ENCODE results near the gene PPIG.

PPIG gene

GRCh38 chr2:169625781-169626180, 41.6 kb downstream of the PPIG start:
- H3K14ac ChIP-seq (ENCODE audit: low read length) = no peak overlapping the region
- no peak overlapping the region for H2BK12ac ChIP-seq (ENCODE audit: low read length)
- no peak overlapping the region for H4K91ac ChIP-seq (ENCODE audit: low read depth, low read length, poor library complexity)
- H2BK120ac ChIP-seq (ENCODE audit: low read depth, low read length) = no peak overlapping the region
- no peak overlapping the region for H2AK5ac ChIP-seq (ENCODE audit: low read depth, low read length)
- no peak overlapping the region for H3K27ac ChIP-seq (replicated peaks; ENCODE audit: low read length)
- no peak overlapping the region for H2BK15ac ChIP-seq (ENCODE audit: low read length)
- H3K23ac ChIP-seq (ENCODE audit: low read depth, low read length, poor library complexity) = no peak overlapping the region
- H3K79me1 ChIP-seq (ENCODE audit: low read depth, low read length) = peaks cover 1% of the 10 kb centered on the region
- peaks cover 5 to 97% of the 10 kb centered on the region in 2 donors for H3K36me3 ChIP-seq (replicated peaks in 1 of 2; ENCODE audit: control insufficient read depth in 2 of 2, insufficient read depth in 2 of 2, low read length in 2 of 2)
- no peak overlapping the region for H3K4me2 ChIP-seq (ENCODE audit: insufficient read depth, low read length, poor library complexity, severe bottlenecking)
- no peaks in the 10 kb centered on the region for H3K27me3 ChIP-seq (ENCODE audit: control insufficient read depth in 3 of 3, insufficient read depth in 3 of 3, low read depth in 1 of 3, low read length in 3 of 3)
- H3K9ac ChIP-seq (ENCODE audit: low read depth, low read length, poor library complexity) = no peak overlapping the region
- no CpG with 5 or more reads among the region's 3 CpGs for WGBS, 2 donors (ENCODE audit: extremely low coverage in 2 of 2, insufficient read length in 2 of 2, insufficient replicate concordance in 1 of 2)
- H2BK5ac ChIP-seq (ENCODE audit: low read length) = no peak overlapping the region
- no peaks in the 10 kb centered on the region for H3K9me3 ChIP-seq (replicated peaks in 1 of 2; ENCODE audit: control insufficient read depth in 2 of 2, insufficient read depth in 1 of 2, low read depth in 1 of 2, low read length in 2 of 2)
- H3K18ac ChIP-seq (ENCODE audit: low read length) = no peak overlapping the region
- peaks cover 0 to 8% of the 10 kb centered on the region in 2 donors for H3K4me1 ChIP-seq (ENCODE audit: control insufficient read depth in 2 of 2, insufficient read depth in 1 of 2, low read depth in 1 of 2, low read length in 2 of 2)
- no peak overlapping the region for H4K8ac ChIP-seq (ENCODE audit: low read depth, low read length)
- no peak overlapping the region for H3K4me3 ChIP-seq (ENCODE audit: low read length in 2 of 2)
- no peak overlapping the region for H3K4ac ChIP-seq (ENCODE audit: low read length)
- H2AFZ ChIP-seq (ENCODE audit: low read length) = no peak overlapping the region
- DNase-seq (ENCODE audit: low spot score) = no peak

DNA sequence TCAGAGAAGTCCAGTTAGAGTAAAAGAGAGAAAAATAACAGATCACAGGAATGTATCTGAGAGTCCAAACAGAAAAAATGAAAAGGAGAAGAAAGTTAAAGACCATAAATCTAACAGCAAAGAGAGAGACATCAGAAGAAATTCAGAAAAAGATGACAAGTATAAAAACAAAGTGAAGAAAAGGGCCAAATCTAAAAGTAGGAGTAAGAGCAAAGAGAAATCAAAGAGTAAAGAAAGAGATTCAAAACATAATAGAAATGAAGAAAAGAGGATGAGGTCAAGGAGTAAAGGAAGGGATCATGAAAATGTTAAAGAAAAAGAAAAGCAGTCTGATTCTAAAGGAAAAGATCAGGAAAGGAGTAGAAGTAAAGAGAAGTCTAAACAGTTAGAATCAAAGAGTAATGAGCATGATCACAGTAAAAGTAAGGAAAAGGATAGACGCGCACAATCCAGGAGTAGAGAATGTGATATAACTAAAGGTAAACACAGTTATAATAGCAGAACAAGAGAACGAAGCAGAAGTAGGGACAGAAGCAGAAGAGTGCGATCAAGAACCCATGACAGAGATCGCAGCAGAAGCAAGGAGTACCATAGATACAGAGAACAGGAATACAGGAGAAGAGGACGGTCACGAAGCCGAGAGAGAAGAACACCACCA, 52.4 kb downstream of the PPIG start:
- Histone ChIP-seq H3K36me3 (replicated peaks in 1 of 2; ENCODE audit: control insufficient read depth in 2 of 2, insufficient read depth in 2 of 2, low read length in 2 of 2) (peaks cover 8 to 92% of the 10 kb centered on the region in 2 donors), H3K14ac (ENCODE audit: low read length) (no peak overlapping the region), H3K79me1 (ENCODE audit: low read depth, low read length) (no peaks in the 10 kb centered on the region), H3K4me3 (ENCODE audit: low read length in 2 of 2) (no peak overlapping the region), H3K4me1 (ENCODE audit: control insufficient read depth in 2 of 2, insufficient read depth in 1 of 2, low read depth in 1 of 2, low read length in 2 of 2) (no peaks in the 10 kb centered on the region), H2BK5ac (ENCODE audit: low read length) (no peak overlapping the region), H2BK120ac (ENCODE audit: low read depth, low read length) (no peak overlapping the region), H3K9me3 (replicated peaks in 1 of 2; ENCODE audit: control insufficient read depth in 2 of 2, insufficient read depth in 1 of 2, low read depth in 1 of 2, low read length in 2 of 2) (no peaks in the 10 kb centered on the region), H2BK12ac (ENCODE audit: low read length) (no peak overlapping the region), H2AFZ (ENCODE audit: low read length) (no peak overlapping the region), H3K18ac (ENCODE audit: low read length) (no peak overlapping the region), H4K8ac (ENCODE audit: low read depth, low read length) (no peak overlapping the region), H3K4ac (ENCODE audit: low read length) (no peak overlapping the region), H3K4me2 (ENCODE audit: insufficient read depth, low read length, poor library complexity, severe bottlenecking) (no peak overlapping the region), H2BK15ac (ENCODE audit: low read length) (no peak overlapping the region), H2AK5ac (ENCODE audit: low read depth, low read length) (no peak overlapping the region), H3K27ac (replicated peaks; ENCODE audit: low read length) (no peak overlapping the region), H3K27me3 (ENCODE audit: control insufficient read depth in 3 of 3, insufficient read depth in 3 of 3, low read depth in 1 of 3, low read length in 3 of 3) (no peaks in the 10 kb centered on the region), H3K9ac (ENCODE audit: low read depth, low read length, poor library complexity) (no peak overlapping the region), H4K91ac (ENCODE audit: low read depth, low read length, poor library complexity) (no peak overlapping the region), H3K23ac (ENCODE audit: low read depth, low read length, poor library complexity) (no peak overlapping the region)
- no CpG with 5 or more reads among the region's 8 CpGs for WGBS, 2 donors (ENCODE audit: extremely low coverage in 2 of 2, insufficient read length in 2 of 2, insufficient replicate concordance in 1 of 2)
- DNase-seq (ENCODE audit: low spot score) = no peak

DNA sequence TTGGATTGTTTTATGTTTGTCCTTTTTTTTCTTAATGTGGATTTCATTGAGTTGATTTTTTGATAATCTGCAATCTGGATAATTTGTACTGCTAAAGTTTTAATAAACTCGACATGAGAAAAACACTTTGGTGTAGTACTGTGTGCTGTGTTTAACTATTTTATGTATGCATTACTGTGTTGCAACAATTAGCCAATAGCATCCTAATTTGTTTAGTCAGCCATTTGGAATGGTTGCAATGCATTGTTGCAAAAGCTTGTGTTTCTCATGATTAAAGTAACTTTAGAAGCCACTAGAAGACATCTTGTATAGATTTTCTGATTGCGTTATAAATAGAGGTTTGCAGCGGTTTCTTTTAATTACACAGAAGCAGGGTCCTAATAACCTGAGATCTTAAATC, 53.5 kb downstream of the PPIG start:
- H3K4me1 ChIP-seq (ENCODE audit: control insufficient read depth in 2 of 2, insufficient read depth in 1 of 2, low read depth in 1 of 2, low read length in 2 of 2) = no peaks in the 10 kb centered on the region

DNA sequence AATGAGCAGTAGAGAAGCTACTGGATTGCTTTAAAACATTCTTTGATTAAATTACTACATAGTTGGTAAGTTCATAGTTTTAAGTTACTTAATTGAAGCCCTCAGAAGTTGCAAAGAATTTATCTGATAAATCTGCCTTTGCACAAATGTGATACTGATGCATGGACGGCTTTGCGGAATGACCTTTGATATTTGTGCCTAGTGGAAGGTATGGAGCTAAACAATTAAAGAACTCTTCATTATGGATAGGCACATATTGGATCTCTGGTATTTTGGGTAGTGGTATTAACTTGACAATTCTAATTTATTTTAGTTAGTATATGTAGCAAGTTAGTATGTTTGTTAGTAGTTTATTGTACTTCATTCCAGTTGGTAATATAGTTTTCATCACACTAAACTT, 56.0 kb downstream of the PPIG start:
- DNase-seq (ENCODE audit: low spot score) = no peak
- H3K18ac ChIP-seq (ENCODE audit: low read length) = no peak overlapping the region
- H3K27ac ChIP-seq (replicated peaks; ENCODE audit: low read length) = no peak overlapping the region
- H2BK12ac ChIP-seq (ENCODE audit: low read length) = no peak overlapping the region
- peaks cover 5 to 59% of the 10 kb centered on the region in 2 donors for H3K36me3 ChIP-seq (replicated peaks in 1 of 2; ENCODE audit: control insufficient read depth in 2 of 2, insufficient read depth in 2 of 2, low read length in 2 of 2)
- H3K27me3 ChIP-seq (ENCODE audit: control insufficient read depth in 3 of 3, insufficient read depth in 3 of 3, low read depth in 1 of 3, low read length in 3 of 3) = no peaks in the 10 kb centered on the region
- no peak overlapping the region for H4K8ac ChIP-seq (ENCODE audit: low read depth, low read length)
- no peak overlapping the region for H3K23ac ChIP-seq (ENCODE audit: low read depth, low read length, poor library complexity)
- no peak overlapping the region for H3K14ac ChIP-seq (ENCODE audit: low read length)
- no peak overlapping the region for H4K91ac ChIP-seq (ENCODE audit: low read depth, low read length, poor library complexity)
- H2BK15ac ChIP-seq (ENCODE audit: low read length) = no peak overlapping the region
- H3K9me3 ChIP-seq (replicated peaks in 1 of 2; ENCODE audit: control insufficient read depth in 2 of 2, insufficient read depth in 1 of 2, low read depth in 1 of 2, low read length in 2 of 2) = no peaks in the 10 kb centered on the region
- H2BK120ac ChIP-seq (ENCODE audit: low read depth, low read length) = no peak overlapping the region
- no peak overlapping the region for H2AFZ ChIP-seq (ENCODE audit: low read length)
- H3K4me1 ChIP-seq (ENCODE audit: control insufficient read depth in 2 of 2, insufficient read depth in 1 of 2, low read depth in 1 of 2, low read length in 2 of 2) = no peaks in the 10 kb centered on the region
- no peak overlapping the region for H3K9ac ChIP-seq (ENCODE audit: low read depth, low read length, poor library complexity)
- no peak overlapping the region for H3K4me3 ChIP-seq (ENCODE audit: low read length in 2 of 2)
- no peak overlapping the region for H2AK5ac ChIP-seq (ENCODE audit: low read depth, low read length)
- no peaks in the 10 kb centered on the region for H3K79me1 ChIP-seq (ENCODE audit: low read depth, low read length)
- H2BK5ac ChIP-seq (ENCODE audit: low read length) = no peak overlapping the region
- H3K4ac ChIP-seq (ENCODE audit: low read length) = no peak overlapping the region
- no CpG with 5 or more reads among the region's 2 CpGs for WGBS, 2 donors (ENCODE audit: extremely low coverage in 2 of 2, insufficient read length in 2 of 2, insufficient replicate concordance in 1 of 2)
- H3K4me2 ChIP-seq (ENCODE audit: insufficient read depth, low read length, poor library complexity, severe bottlenecking) = no peak overlapping the region

More for the DNA sequence above, 53.5 kb downstream of the PPIG start:
- Histone ChIP-seq H2AFZ (ENCODE audit: low read length) (no peak overlapping the region), H3K4me3 (ENCODE audit: low read length in 2 of 2) (no peak overlapping the region), H3K4me2 (ENCODE audit: insufficient read depth, low read length, poor library complexity, severe bottlenecking) (no peak overlapping the region), H3K27ac (replicated peaks; ENCODE audit: low read length) (no peak overlapping the region), H3K9me3 (replicated peaks in 1 of 2; ENCODE audit: control insufficient read depth in 2 of 2, insufficient read depth in 1 of 2, low read depth in 1 of 2, low read length in 2 of 2) (no peaks in the 10 kb centered on the region), H2BK120ac (ENCODE audit: low read depth, low read length) (no peak overlapping the region), H3K9ac (ENCODE audit: low read depth, low read length, poor library complexity) (no peak overlapping the region), H2BK15ac (ENCODE audit: low read length) (no peak overlapping the region), H3K14ac (ENCODE audit: low read length) (no peak overlapping the region), H4K91ac (ENCODE audit: low read depth, low read length, poor library complexity) (no peak overlapping the region), H3K79me1 (ENCODE audit: low read depth, low read length) (no peaks in the 10 kb centered on the region), H3K36me3 (replicated peaks in 1 of 2; ENCODE audit: control insufficient read depth in 2 of 2, insufficient read depth in 2 of 2, low read length in 2 of 2) (peaks cover 8 to 84% of the 10 kb centered on the region in 2 donors), H2AK5ac (ENCODE audit: low read depth, low read length) (no peak overlapping the region), H2BK5ac (ENCODE audit: low read length) (no peak overlapping the region), H4K8ac (ENCODE audit: low read depth, low read length) (no peak overlapping the region), H3K18ac (ENCODE audit: low read length) (no peak overlapping the region), H2BK12ac (ENCODE audit: low read length) (no peak overlapping the region), H3K23ac (ENCODE audit: low read depth, low read length, poor library complexity) (no peak overlapping the region), H3K27me3 (ENCODE audit: control insufficient read depth in 3 of 3, insufficient read depth in 3 of 3, low read depth in 1 of 3, low read length in 3 of 3) (no peaks in the 10 kb centered on the region), H3K4ac (ENCODE audit: low read length) (no peak overlapping the region)
- WGBS, 2 donors (ENCODE audit: extremely low coverage in 2 of 2, insufficient read length in 2 of 2, insufficient replicate concordance in 1 of 2) = no CpG with 5 or more reads among the region's 3 CpGs
- DNase-seq (ENCODE audit: low spot score) = no peak
